ENCODE measurements around the gene HECW1. TPM values are rescaled to one million over a fixed set of nuclear protein-coding genes. Genes with fewer than 3 reads are reported as not detected.

The HECW1 gene
- total and polyA plus RNA-seq, 2 of the 8 experiments (the other 6 are each of a cell fraction or from before 2014, with no cell fraction given) = 2.9 to 12.7 TPM

DNA sequence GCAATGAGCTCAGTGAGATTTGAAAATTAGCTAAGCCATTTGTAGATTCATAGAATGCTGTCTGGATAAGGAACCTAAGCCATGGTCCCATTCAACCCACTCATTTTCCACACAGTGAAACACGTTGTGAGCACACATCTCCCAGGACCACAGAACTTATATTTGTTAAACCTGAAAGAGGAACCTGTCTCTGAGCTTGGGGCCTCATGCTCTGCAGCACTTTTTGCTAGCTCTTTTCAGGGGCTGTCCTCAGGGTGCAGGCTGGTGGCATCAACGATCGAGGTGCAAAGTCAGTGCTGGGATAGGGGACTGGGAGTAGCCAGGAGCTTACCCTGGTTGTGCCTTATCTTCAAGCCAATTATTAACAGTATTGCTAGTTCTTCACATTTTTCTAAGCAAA is 11.9 kb downstream of the HECW1 start:
- H3K36me3 ChIP-seq (ENCODE audit: control insufficient read depth in 2 of 4, insufficient read depth in 4 of 4, low read length in 3 of 4) = no peaks in the 10 kb centered on the region; a peak in 1 of 8 replicates
- no peak overlapping the region for H3K27ac ChIP-seq (ENCODE audit: low read depth, low read length)
- no peak overlapping the region for H4K5ac ChIP-seq (ENCODE audit: insufficient read length, low read depth, low read length)
- 85% methylated on average over 3 of the region's 3 CpGs; no CpG with 5 or more reads in 1 of the 2 experiments for WGBS, 2 experiments (ENCODE audit: extremely low coverage in 1 of 2, insufficient coverage in 1 of 2, insufficient read length in 1 of 2, insufficient replicate concordance in 2 of 2, low coverage in 1 of 2, low lambda C conversion rate in 2 of 2, missing lambda C conversion rate in 1 of 2)
- no peaks in the 10 kb centered on the region for H3K27me3 ChIP-seq (replicated peaks in 1 of 4; ENCODE audit: control insufficient read depth in 3 of 4, extremely low read depth in 1 of 4, insufficient read depth in 3 of 4, low read length in 3 of 4)
- FAIRE-seq (no peak), DNase-seq (ENCODE audit: low read depth in 1 of 2, low spot score in 2 of 2) (no peak)
- no peak overlapping the region for H2BK5ac ChIP-seq (ENCODE audit: low read depth, low read length)
- no peaks in the 10 kb centered on the region for H4K20me1 ChIP-seq (replicated peaks in 1 of 2; ENCODE audit: control insufficient read depth in 1 of 2, insufficient read depth in 2 of 2, low read length in 2 of 2)
- no peak overlapping the region for H3K9ac ChIP-seq (replicated peaks in 1 of 4; ENCODE audit: extremely low read depth in 1 of 4, low read depth in 3 of 4, low read length in 3 of 4)
- H3K14ac ChIP-seq (ENCODE audit: insufficient read length) = no peak overlapping the region
- H2BK120ac ChIP-seq (replicated peaks; ENCODE audit: low read depth, low read length) = no peak overlapping the region
- H2AK5ac ChIP-seq (ENCODE audit: low read depth, low read length) = no peak overlapping the region
- H3K79me2 ChIP-seq (ENCODE audit: control insufficient read depth in 1 of 2, insufficient read depth in 2 of 2, low read length in 2 of 2) = peaks cover 0 to 4% of the 10 kb centered on the region in 2 experiments; a peak in 3 of 4 replicates
- no peak overlapping the region for H3K56ac ChIP-seq (replicated peaks; ENCODE audit: insufficient read length, low read depth, low read length)
- H3K9me3 ChIP-seq (ENCODE audit: insufficient read depth in 2 of 2, low read depth in 1 of 2, low read length in 1 of 2) = no peaks in the 10 kb centered on the region
- H3K18ac ChIP-seq (ENCODE audit: extremely low read depth, low read length) = no peak overlapping the region
- H2BK12ac ChIP-seq (ENCODE audit: low read depth, low read length) = no peak overlapping the region
- no peak for TF ChIP-seq SP1 (IDR thresholded peaks at IDR 0.05; ENCODE audit: low read depth, low read length)
- TF ChIP-seq HDAC2 (IDR thresholded peaks at IDR 0.05; ENCODE audit: borderline replicate concordance in 1 of 2, low read depth in 2 of 2, low read length in 2 of 2) = no peak
- TF ChIP-seq CTCF (IDR thresholded peaks at IDR 0.05; ENCODE audit: control extremely low read depth in 1 of 3, insufficient read depth in 1 of 3, low read depth in 1 of 3, low read length in 3 of 3) = no peak
- no peak for TF ChIP-seq BCL11A (IDR thresholded peaks at IDR 0.05; ENCODE audit: low read depth in 2 of 2, low read length in 2 of 2)
- TF ChIP-seq POLR2AphosphoS5 (IDR thresholded peaks at IDR 0.05; ENCODE audit: low read depth, low read length) = no peak
- H4K8ac ChIP-seq (ENCODE audit: extremely low read depth, insufficient read depth, low read length) = no peak overlapping the region
- H3K4ac ChIP-seq (replicated peaks; ENCODE audit: insufficient read length, low read depth, low read length) = no peak overlapping the region
- H3K4me2 ChIP-seq (ENCODE audit: insufficient read depth in 1 of 2, low read depth in 2 of 2, low read length in 2 of 2) = no peak overlapping the region
- CTCF ChIA-PET (ENCODE audit: partially characterized antibody) = interaction anchor here (0.6 to 1.3 kb wide), 5 partner anchors 11 to 137 kb away, joined by 3 to 7 read pairs (median 3); no protein-coding TSS in a partner anchor
- no peak overlapping the region for H4K91ac ChIP-seq (replicated peaks; ENCODE audit: insufficient read length, low read length)
- POLR2A ChIA-PET (ENCODE audit: partially characterized antibody) = interaction anchor here (1.3 kb wide), 1 partner anchor 16 kb away, joined by 4 read pairs; no protein-coding TSS in a partner anchor
- H2BK20ac ChIP-seq (ENCODE audit: low read length) = no peak overlapping the region
- no peak overlapping the region for H3K4me3 ChIP-seq (ENCODE audit: extremely low read depth in 1 of 4, insufficient read depth in 2 of 4, low read depth in 3 of 4, low read length in 4 of 4)
- no peak overlapping the region for H3K23ac ChIP-seq (ENCODE audit: insufficient read length)
- no peaks in the 10 kb centered on the region; the same call in 1 of the 2 replicates for H3K79me1 ChIP-seq (ENCODE audit: low read depth, low read length)
- no peaks in the 10 kb centered on the region for H3K23me2 ChIP-seq (ENCODE audit: low read depth, low read length)
- no peak overlapping the region for H2BK15ac ChIP-seq (ENCODE audit: low read length)
- no peak overlapping the region for H2AFZ ChIP-seq (ENCODE audit: low read length)
- H3K4me1 ChIP-seq (replicated peaks in 1 of 4; ENCODE audit: control insufficient read depth in 3 of 4, insufficient read depth in 4 of 4, low read length in 3 of 4) = peaks cover 0 to 7% (median 3%) of the 10 kb centered on the region in 4 experiments; a peak in 5 of 7 replicates

All from H1 (cell line).